OCI-LY1 (cell line): ENCODE measurements around the gene BTBD19.

ENCODE experiments used
- CTCF ChIP-seq: fragments of 200-600 bp; sonication (generic), shearing (Covaris generic); IDR thresholded peaks from 2 replicates; pipeline ENCODE4 v1.5.1; 2017; ENCODE audit warnings: mild to moderate bottlenecking, antibody characterized with exemption, low read length, moderate library complexity, mixed read lengths
- EZH2 ChIP-seq: fragments of 200-600 bp; sonication (generic), shearing (Covaris generic); IDR thresholded peaks from 2 replicates; pipeline ENCODE4 v1.8.0; 2017; ENCODE audit warnings: borderline replicate concordance, mixed run types, mild to moderate bottlenecking, antibody characterized with exemption, low read length, moderate library complexity, mixed read lengths

GRCh38 chr1:44848456-44849181, 40.3 kb downstream of the BTBD19 start:
- TF ChIP-seq CTCF (no peak), EZH2 (no peak)
